ENCODE measurements around the gene IL23R. TPM values are rescaled to one million over a fixed set of nuclear protein-coding genes. Genes with fewer than 3 reads are reported as not detected.

Gene IL23R
- total and polyA plus RNA-seq, 2 of the 8 experiments (the other 6 are each of a cell fraction or from before 2014, with no cell fraction given), result not detected

GRCh38 chr1:67148516-67149178, 17.6 kb upstream of the IL23R start:
- Histone ChIP-seq H3K27ac (ENCODE audit: low read depth, low read length) (no peak overlapping the region), H3K36me3 (ENCODE audit: control insufficient read depth in 2 of 4, insufficient read depth in 4 of 4, low read length in 3 of 4) (no peaks in the 10 kb centered on the region), H2BK5ac (ENCODE audit: low read depth, low read length) (no peak overlapping the region), H2BK15ac (ENCODE audit: low read length) (no peak overlapping the region), H2AK5ac (ENCODE audit: low read depth, low read length) (no peak overlapping the region), H3K23me2 (ENCODE audit: low read depth, low read length) (no peaks in the 10 kb centered on the region), H2BK12ac (ENCODE audit: low read depth, low read length) (no peak overlapping the region), H3K9me3 (ENCODE audit: insufficient read depth in 2 of 2, low read depth in 1 of 2, low read length in 1 of 2) (no peaks in the 10 kb centered on the region), H3K18ac (ENCODE audit: extremely low read depth, low read length) (no peak overlapping the region), H3K4me3 (ENCODE audit: extremely low read depth in 1 of 4, insufficient read depth in 2 of 4, low read depth in 3 of 4, low read length in 4 of 4) (no peak overlapping the region), H4K8ac (ENCODE audit: extremely low read depth, insufficient read depth, low read length) (no peak overlapping the region), H4K5ac (ENCODE audit: insufficient read length, low read depth, low read length) (no peak overlapping the region), H3K4ac (replicated peaks; ENCODE audit: insufficient read length, low read depth, low read length) (no peak overlapping the region), H2BK120ac (replicated peaks; ENCODE audit: low read depth, low read length) (no peak overlapping the region), H3K4me2 (ENCODE audit: insufficient read depth in 1 of 2, low read depth in 2 of 2, low read length in 2 of 2) (no peak overlapping the region), H3K14ac (ENCODE audit: insufficient read length) (no peak overlapping the region), H4K91ac (replicated peaks; ENCODE audit: insufficient read length, low read length) (no peak overlapping the region), H3K23ac (ENCODE audit: insufficient read length) (no peak overlapping the region), H3K9ac (replicated peaks in 1 of 4; ENCODE audit: extremely low read depth in 1 of 4, low read depth in 3 of 4, low read length in 3 of 4) (no peak overlapping the region), H3K79me2 (ENCODE audit: control insufficient read depth in 1 of 2, insufficient read depth in 2 of 2, low read length in 2 of 2) (no peaks in the 10 kb centered on the region), H2BK20ac (ENCODE audit: low read length) (no peak overlapping the region), H3K79me1 (ENCODE audit: low read depth, low read length) (no peaks in the 10 kb centered on the region), H3K27me3 (replicated peaks in 1 of 4; ENCODE audit: control insufficient read depth in 3 of 4, extremely low read depth in 1 of 4, insufficient read depth in 3 of 4, low read length in 3 of 4) (no peaks in the 10 kb centered on the region), H2AFZ (ENCODE audit: low read length) (peak overlapping the region; percentile 89), H3K4me1 (replicated peaks in 1 of 4; ENCODE audit: control insufficient read depth in 3 of 4, insufficient read depth in 4 of 4, low read length in 3 of 4) (0 out of 7 replicates have a peak, but pooled peaks cover 0 to 4% (median 0%) of the 10 kb centered on the region in 4 experiments), H4K20me1 (replicated peaks in 1 of 2; ENCODE audit: control insufficient read depth in 1 of 2, insufficient read depth in 2 of 2, low read length in 2 of 2) (no peaks in the 10 kb centered on the region), H3K56ac (replicated peaks; ENCODE audit: insufficient read length, low read depth, low read length) (no peak overlapping the region)
- 72% methylated on average over 6 of the region's 6 CpGs; no CpG with 5 or more reads in 1 of the 2 experiments for whole genome bisulfite sequencing, 2 experiments (ENCODE audit: extremely low coverage in 1 of 2, insufficient coverage in 1 of 2, insufficient read length in 1 of 2, insufficient replicate concordance in 2 of 2, low coverage in 1 of 2, low lambda C conversion rate in 2 of 2, missing lambda C conversion rate in 1 of 2)
- no peak for DNase-seq (ENCODE audit: low read depth in 1 of 2, low spot score in 2 of 2)
- FAIRE-seq, result no peak
- ChIA-PET POLR2A (ENCODE audit: partially characterized antibody) (interaction anchor here (0.9 to 1.5 kb wide), 2 partner anchors 153 to 156 kb away, joined by 3 to 4 read pairs; no protein-coding TSS in a partner anchor), CTCF (ENCODE audit: partially characterized antibody) (interaction anchor here (0.5 to 4.4 kb wide), 50 partner anchors 8 to 394 kb away, joined by 3 to 133 read pairs (median 5); partner anchors contain the start of genes C1orf141 and SLC35D1)
- no peak for TF ChIP-seq TEAD4 (IDR thresholded peaks at IDR 0.05; ENCODE audit: low read depth, low read length)

All from H1 (cell line).